ENCODE data around the gene SPOCK1.

Gene SPOCK1

GRCh38 chr5:137336565-137337120 lies 162.5 kb downstream of the SPOCK1 start:
- no peaks in the 10 kb centered on the region for H3K36me3 Mint-ChIP-seq (ENCODE audit: low read depth)
- H3K27me3 Mint-ChIP-seq (ENCODE audit: low read depth) = peaks cover 14% of the 10 kb centered on the region
- no peak for TF ChIP-seq CTCF (IDR thresholded peaks at IDR 0.05; ENCODE audit: unreplicated experiment in 3 of 3)

GRCh38 chr5:137336161-137336560 lies 163.0 kb downstream of the SPOCK1 start:
- peaks cover 4% of the 10 kb centered on the region for H3K9me3 Mint-ChIP-seq
- H3K4me1 Mint-ChIP-seq = peaks cover 38% of the 10 kb centered on the region
- TF ChIP-seq CTCF (IDR thresholded peaks at IDR 0.05; ENCODE audit: unreplicated experiment in 3 of 3) = no peak
- H3K36me3 Mint-ChIP-seq (ENCODE audit: low read depth) = no peaks in the 10 kb centered on the region
- no peak overlapping the region for H3K4me3 Mint-ChIP-seq
- H3K27ac Mint-ChIP-seq = no peak overlapping the region
- H3K27me3 Mint-ChIP-seq (ENCODE audit: low read depth) = peaks cover 13% of the 10 kb centered on the region

More at GRCh38 chr5:137336565-137337120, 162.5 kb downstream of the SPOCK1 start:
- Mint-ChIP-seq H3K4me3 (no peak overlapping the region), H3K4me1 (peaks cover 38% of the 10 kb centered on the region), H3K9me3 (peaks cover 4% of the 10 kb centered on the region), H3K27ac (no peak overlapping the region)

- no peak overlapping the region for H3K4me3 Mint-ChIP-seq
- peaks cover 38% of the 10 kb centered on the region for H3K4me1 Mint-ChIP-seq
- peaks cover 4% of the 10 kb centered on the region for H3K9me3 Mint-ChIP-seq
- H3K27me3 Mint-ChIP-seq (ENCODE audit: low read depth) = peaks cover 8% of the 10 kb centered on the region
- H3K36me3 Mint-ChIP-seq (ENCODE audit: low read depth) = no peaks in the 10 kb centered on the region
- TF ChIP-seq CTCF (IDR thresholded peaks at IDR 0.05; ENCODE audit: unreplicated experiment in 3 of 3) = no peak
- H3K27ac Mint-ChIP-seq = peak overlapping the region in 1 of 3 experiments; percentile 25
These were observed 163.6 kb downstream of the SPOCK1 start for GRCh38 chr5:137335493-137335892.

- Mint-ChIP-seq H3K9me3 (peaks cover under 1% of the 10 kb centered on the region), H3K4me1 (peaks cover 38% of the 10 kb centered on the region)
These were observed 165.2 kb downstream of the SPOCK1 start for GRCh38 chr5:137333928-137334327.

GRCh38 chr5:137333475-137333874 lies 165.7 kb downstream of the SPOCK1 start:
- H3K4me3 Mint-ChIP-seq = peak overlapping the region in 1 of 3 experiments; percentile 5
- no peak for TF ChIP-seq CTCF (IDR thresholded peaks at IDR 0.05; ENCODE audit: unreplicated experiment in 3 of 3)
- no peaks in the 10 kb centered on the region for H3K36me3 Mint-ChIP-seq (ENCODE audit: low read depth)
- no peaks in the 10 kb centered on the region for H3K9me3 Mint-ChIP-seq
- peak overlapping the region in 2 of 3 experiments; percentile 28 to 80 for H3K27ac Mint-ChIP-seq
- H3K27me3 Mint-ChIP-seq (ENCODE audit: low read depth) = peaks cover 6% of the 10 kb centered on the region
- peaks cover 38% of the 10 kb centered on the region for H3K4me1 Mint-ChIP-seq

More at GRCh38 chr5:137333928-137334327, 165.2 kb downstream of the SPOCK1 start:
- Mint-ChIP-seq H3K27ac (peak overlapping the region in 2 of 3 experiments; percentile 28 to 80), H3K4me3 (peak overlapping the region in 1 of 3 experiments; percentile 5), H3K36me3 (ENCODE audit: low read depth) (no peaks in the 10 kb centered on the region), H3K27me3 (ENCODE audit: low read depth) (peaks cover 7% of the 10 kb centered on the region)
- no peak for TF ChIP-seq CTCF (IDR thresholded peaks at IDR 0.05; ENCODE audit: unreplicated experiment in 3 of 3)

- H3K27ac Mint-ChIP-seq = no peak overlapping the region
- peaks cover 38% of the 10 kb centered on the region for H3K4me1 Mint-ChIP-seq
- H3K36me3 Mint-ChIP-seq (ENCODE audit: low read depth) = no peaks in the 10 kb centered on the region
- no peak for TF ChIP-seq CTCF (IDR thresholded peaks at IDR 0.05; ENCODE audit: unreplicated experiment in 3 of 3)
- H3K4me3 Mint-ChIP-seq = no peak overlapping the region
- H3K9me3 Mint-ChIP-seq = no peaks in the 10 kb centered on the region
- peaks cover 6% of the 10 kb centered on the region for H3K27me3 Mint-ChIP-seq (ENCODE audit: low read depth)
These were observed 166.8 kb downstream of the SPOCK1 start for GRCh38 chr5:137332296-137332695.
